Transverse colon (tissue), 4 donors: ENCODE measurements around the gene FAM200B. TPM values are rescaled to one million over a fixed set of nuclear protein-coding genes. Genes with fewer than 3 reads are reported as not detected.

Source experiments
- DNase-seq: peaks from one replicate; pipeline ENCODE4 v3.0.0-alpha.2; 2019
- H3K27ac ChIP-seq, 4 donors: fragments of 200-600 bp; sonication (generic); 2 replicates each; pipeline ENCODE4 v1.5.1; 2016 to 2018; ENCODE audit warnings: inconsistent platforms in 4 of 4
- H3K27me3 ChIP-seq: fragments of 200-600 bp; sonication (generic); 2 replicates; pipeline ENCODE4 v1.5.1; 2017; ENCODE audit warnings: inconsistent platforms
- H3K36me3 ChIP-seq, 4 donors: fragments of 200-600 bp; sonication (generic); 2 replicates each; pipeline ENCODE4 v1.5.1; 2017 to 2019; ENCODE audit warnings: inconsistent platforms in 4 of 4
- H3K4me1 ChIP-seq, 4 donors: fragments of 200-600 bp; sonication (generic); 2 replicates each; pipeline ENCODE4 v1.5.1; 2017 to 2020; ENCODE audit warnings: inconsistent platforms in 4 of 4
- H3K4me3 ChIP-seq, 4 donors: fragments of 200-600 bp; sonication (generic); 1 replicate in 1 of 4; 2 replicates in 3 of 4; pipeline versions ENCODE4 v1.5.1 to v1.6.1; 2017 to 2019; ENCODE audit warnings: inconsistent platforms in 4 of 4
- H3K9me3 ChIP-seq, 2 donors: fragments of 200-600 bp; sonication (generic); 2 replicates each; pipeline ENCODE4 v1.5.1; 2017 to 2019; ENCODE audit warnings: inconsistent platforms in 2 of 2
- EP300 ChIP-seq: sonication (generic); formaldehyde crosslinking; IDR thresholded peaks from one replicate; pipeline ENCODE4 v1.6.1; 2017; ENCODE audit warnings: antibody characterized with exemption, low read depth
- POLR2A ChIP-seq: fragments of 450-650 bp; IDR thresholded peaks from one replicate; pipeline ENCODE4 v1.6.1; 2016; ENCODE audit warnings: antibody characterized with exemption, mild to moderate bottlenecking, moderate library complexity
- POLR2AphosphoS5 ChIP-seq, 3 donors: sonication (generic); formaldehyde crosslinking; IDR thresholded peaks; one replicate each; pipeline ENCODE4 v1.6.1; 2016; ENCODE audit warnings: antibody characterized with exemption in 3 of 3
- WGBS, 2 donors: methylation state at CpG; one replicate each; pipeline ENCODE4 v1.1.5; 2018; ENCODE audit warnings: low coverage in 1 of 2; 5-methylcytosine and 5-hydroxymethylcytosine counted together
- in situ Hi-C, 4 donors: fragments of 200-750 bp; cut with MboI; loops; one replicate each; pipeline versions ENCODE4 v1.15.0 to v1.15.1; 2017; ENCODE audit warnings: low sequenced_read_pairs in 3 of 4, low pct_ligation_motif_present in 1 of 4, low pct_unique_long_range_greater_than_20kb in 1 of 4
- intact Hi-C: fragments of 100-400 bp; cut with DNase I; formaldehyde crosslinking; loops from one replicate; pipeline ENCODE4 v1.15.1; 2023; ENCODE audit warnings: low total_unique reads
- total RNA-seq, 4 donors: library from RNA; depleted of rRNA; stranded (reverse); fragments of >200 nt; gene quantifications; one replicate each; pipeline ENCODE4 v1.1.0, GENCODE V29; 2016
- TF ChIP-seq, protein P1 (sequence below), 5 experiments: fragments of 200-600 bp in 3 of 5; fragments of 450-650 bp in 2 of 5; sonication (generic) in 3 of 5; IDR thresholded peaks; 1 replicate in 2 of 5; 2 replicates in 3 of 5; pipeline ENCODE4 v1.5.1; 2016 to 2017; ENCODE audit warnings: antibody characterized with exemption in 5 of 5, inconsistent platforms in 3 of 5, mild to moderate bottlenecking in 2 of 5, moderate library complexity in 1 of 5

FAM200B gene
- total RNA-seq, 4 donors from 2014 or later, result 6.4 to 46.6 (median 28.0) TPM

DNA sequence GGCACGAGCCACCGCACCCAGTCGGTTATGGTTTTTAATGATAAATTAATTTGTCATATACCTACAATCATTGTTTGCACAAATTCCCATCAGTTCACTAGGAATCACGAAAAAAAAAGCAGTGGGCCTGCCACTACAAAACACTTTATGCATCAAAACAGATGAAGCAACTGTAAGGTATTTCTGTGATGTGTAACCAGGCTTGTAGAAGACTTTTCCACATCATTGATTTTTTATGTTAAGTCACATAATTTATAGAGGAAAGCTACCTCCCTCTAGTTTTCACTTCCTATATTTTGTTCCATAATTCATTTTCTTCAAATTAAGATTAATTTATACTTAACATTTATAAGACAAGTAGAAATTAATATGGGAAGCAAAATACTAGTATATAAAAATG lies 6.7 kb upstream of the FAM200B start:
- Histone ChIP-seq H3K4me1 (no peaks in the 10 kb centered on the region), H3K36me3 (no peaks in the 10 kb centered on the region), H3K4me3 (no peak overlapping the region), H3K27me3 (no peaks in the 10 kb centered on the region), H3K27ac (no peak overlapping the region), H3K9me3 (no peaks in the 10 kb centered on the region)
- DNase-seq, result no peak
- WGBS, 2 donors, result 88 to 93% methylated on average over 4 of the region's 4 CpGs
- intact Hi-C loops (no loop called here), in situ Hi-C loops (no loop called here)
- TF ChIP-seq POLR2A (no peak), POLR2AphosphoS5 (IDR thresholded peaks at IDR 0.05) (no peak), EP300 (no peak)
- TF ChIP-seq, protein P1, sequence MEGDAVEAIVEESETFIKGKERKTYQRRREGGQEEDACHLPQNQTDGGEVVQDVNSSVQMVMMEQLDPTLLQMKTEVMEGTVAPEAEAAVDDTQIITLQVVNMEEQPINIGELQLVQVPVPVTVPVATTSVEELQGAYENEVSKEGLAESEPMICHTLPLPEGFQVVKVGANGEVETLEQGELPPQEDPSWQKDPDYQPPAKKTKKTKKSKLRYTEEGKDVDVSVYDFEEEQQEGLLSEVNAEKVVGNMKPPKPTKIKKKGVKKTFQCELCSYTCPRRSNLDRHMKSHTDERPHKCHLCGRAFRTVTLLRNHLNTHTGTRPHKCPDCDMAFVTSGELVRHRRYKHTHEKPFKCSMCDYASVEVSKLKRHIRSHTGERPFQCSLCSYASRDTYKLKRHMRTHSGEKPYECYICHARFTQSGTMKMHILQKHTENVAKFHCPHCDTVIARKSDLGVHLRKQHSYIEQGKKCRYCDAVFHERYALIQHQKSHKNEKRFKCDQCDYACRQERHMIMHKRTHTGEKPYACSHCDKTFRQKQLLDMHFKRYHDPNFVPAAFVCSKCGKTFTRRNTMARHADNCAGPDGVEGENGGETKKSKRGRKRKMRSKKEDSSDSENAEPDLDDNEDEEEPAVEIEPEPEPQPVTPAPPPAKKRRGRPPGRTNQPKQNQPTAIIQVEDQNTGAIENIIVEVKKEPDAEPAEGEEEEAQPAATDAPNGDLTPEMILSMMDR (IDR thresholded peaks at IDR 0.05), result no peak

- Histone ChIP-seq H3K9me3 (no peaks in the 10 kb centered on the region), H3K36me3 (no peaks in the 10 kb centered on the region), H3K27ac (no peak overlapping the region), H3K4me3 (no peak overlapping the region), H3K4me1 (peaks cover 0 to under 1% (median 0%) of the 10 kb centered on the region in 4 donors), H3K27me3 (no peaks in the 10 kb centered on the region)
- TF ChIP-seq POLR2A, result no peak
- TF ChIP-seq EP300, result no peak
- no peak for TF ChIP-seq POLR2AphosphoS5 (IDR thresholded peaks at IDR 0.05)
- TF ChIP-seq, protein P1 (IDR thresholded peaks at IDR 0.05), result no peak
- WGBS, 2 donors, result 86 to 94% methylated on average over 1 to 3 of the region's 3 CpGs
- intact Hi-C loops, result no loop called here
- no peak for DNase-seq
- in situ Hi-C loops, result no loop called here
Observed at GRCh38 chr4:15675356-15675755, 6.3 kb upstream of the FAM200B start.

GRCh38 chr4:15676039-15676438 lies 5.6 kb upstream of the FAM200B start:
- no peak for DNase-seq
- WGBS, 2 donors, result 89% methylated on average over 1 of the region's 1 CpG
- H3K4me1 ChIP-seq, result peaks cover 0 to 7% (median 2%) of the 10 kb centered on the region in 4 donors
- H3K36me3 ChIP-seq, result no peaks in the 10 kb centered on the region
- in situ Hi-C loops (no loop called here), intact Hi-C loops (no loop called here)
- no peaks in the 10 kb centered on the region for H3K27me3 ChIP-seq
- H3K9me3 ChIP-seq, result no peaks in the 10 kb centered on the region
- H3K4me3 ChIP-seq, result no peak overlapping the region
- TF ChIP-seq POLR2AphosphoS5 (IDR thresholded peaks at IDR 0.05) (no peak), POLR2A (no peak), EP300 (no peak)
- TF ChIP-seq, protein P1 (IDR thresholded peaks at IDR 0.05), result no peak
- no peak overlapping the region for H3K27ac ChIP-seq

- Histone ChIP-seq H3K4me1 (peaks cover 0 to 10% (median 3%) of the 10 kb centered on the region in 4 donors), H3K27me3 (no peaks in the 10 kb centered on the region), H3K27ac (no peak overlapping the region), H3K36me3 (no peaks in the 10 kb centered on the region), H3K9me3 (no peaks in the 10 kb centered on the region), H3K4me3 (no peak overlapping the region)
- TF ChIP-seq, protein P1 (IDR thresholded peaks at IDR 0.05), result no peak
- TF ChIP-seq EP300 (no peak), POLR2AphosphoS5 (IDR thresholded peaks at IDR 0.05) (no peak), POLR2A (no peak)
- WGBS, 2 donors, result 86 to 99% methylated on average over 6 of the region's 6 CpGs
- in situ Hi-C loops, result no loop called here
- intact Hi-C loops, result no loop called here
- DNase-seq, result no peak
Observed at GRCh38 chr4:15676899-15677298, 4.7 kb upstream of the FAM200B start.
